HG02981 (cell line): ENCODE data around the gene TRABD.

Experiments used
- ATAC-seq: cut with Tn5 transposase; IDR thresholded peaks from one replicate; pipeline ENCODE4 v1.9.1; 2021; ENCODE audit warnings: mild to moderate bottlenecking, moderate library complexity; ENCODE audit not compliant: unreplicated experiment

TRABD gene

GRCh38 chr22:50216684-50217520 lies 31.2 kb downstream of the TRABD start:
- no peak for ATAC-seq

DNA sequence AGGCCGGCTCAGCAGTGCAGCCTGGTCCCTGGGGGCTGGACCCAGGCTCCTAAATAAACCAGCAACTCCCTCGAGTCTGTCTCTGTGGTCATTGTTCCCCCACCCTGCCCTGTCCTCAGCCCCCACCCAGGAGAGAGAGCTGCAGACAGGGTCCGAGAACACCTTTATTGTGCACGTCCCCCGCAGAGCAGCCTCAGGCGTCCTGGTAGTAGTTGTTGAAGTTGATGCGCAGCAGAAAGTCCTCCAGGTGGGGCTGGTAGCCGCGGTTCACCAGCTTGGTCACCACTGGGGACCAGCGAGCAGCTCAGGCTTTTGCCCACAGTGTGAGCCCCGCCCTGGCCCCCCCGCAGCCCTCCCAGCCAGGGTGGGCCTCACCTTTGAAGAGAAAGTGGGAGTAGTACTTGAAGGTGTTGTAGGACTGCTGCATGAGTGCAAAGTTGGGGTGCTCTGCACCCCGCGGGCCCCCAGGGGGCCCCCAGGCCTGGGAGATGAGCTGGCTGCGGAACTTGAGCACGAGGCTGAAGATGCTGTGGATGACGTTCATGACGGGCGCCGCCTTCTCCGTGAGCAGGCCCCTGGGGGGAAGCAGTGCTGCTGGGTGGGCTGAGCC lies 31.9 kb downstream of the TRABD start:
- ATAC-seq = no peak

DNA sequence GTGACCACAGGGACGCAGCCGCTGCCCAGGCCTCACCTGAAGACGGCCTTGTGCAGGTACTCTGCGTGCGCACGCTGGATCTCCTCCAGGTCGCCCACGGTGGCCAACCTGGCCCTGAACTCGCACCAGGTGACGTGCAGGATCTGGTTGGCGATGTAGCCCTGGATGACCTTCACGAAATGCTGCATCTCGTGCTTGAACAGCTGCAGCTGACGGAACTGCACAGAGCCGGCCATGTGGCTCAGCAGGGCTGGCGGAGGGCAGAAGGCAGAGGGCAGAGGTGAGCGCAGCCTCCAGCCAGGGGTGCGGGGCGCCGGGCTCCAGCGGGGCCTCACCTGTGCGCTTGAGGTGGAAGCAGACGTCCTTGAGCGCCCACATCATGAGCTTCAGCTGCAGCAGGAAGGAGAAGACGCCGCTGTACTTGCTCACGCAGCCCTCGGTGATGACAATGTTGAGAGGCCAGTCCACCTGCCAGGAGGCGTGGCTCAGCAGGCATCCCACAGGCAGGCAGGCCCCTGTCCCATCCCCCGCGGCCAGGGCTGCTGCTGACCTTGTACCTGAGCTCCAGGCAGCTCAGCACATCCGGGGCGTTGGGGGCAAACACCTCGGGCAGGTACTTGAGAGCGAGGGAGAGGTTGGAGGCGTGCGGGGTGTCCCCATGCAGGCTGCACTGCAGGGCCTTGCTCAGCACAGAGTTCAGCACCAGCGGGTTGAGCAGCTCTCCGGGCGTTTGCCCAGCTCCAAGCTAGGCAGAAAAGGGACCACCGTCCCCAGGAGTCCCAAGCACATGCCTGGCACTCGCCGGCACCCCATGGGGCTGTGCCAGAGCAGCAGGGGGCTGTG lies 32.7 kb downstream of the TRABD start:
- ATAC-seq = no peak

DNA sequence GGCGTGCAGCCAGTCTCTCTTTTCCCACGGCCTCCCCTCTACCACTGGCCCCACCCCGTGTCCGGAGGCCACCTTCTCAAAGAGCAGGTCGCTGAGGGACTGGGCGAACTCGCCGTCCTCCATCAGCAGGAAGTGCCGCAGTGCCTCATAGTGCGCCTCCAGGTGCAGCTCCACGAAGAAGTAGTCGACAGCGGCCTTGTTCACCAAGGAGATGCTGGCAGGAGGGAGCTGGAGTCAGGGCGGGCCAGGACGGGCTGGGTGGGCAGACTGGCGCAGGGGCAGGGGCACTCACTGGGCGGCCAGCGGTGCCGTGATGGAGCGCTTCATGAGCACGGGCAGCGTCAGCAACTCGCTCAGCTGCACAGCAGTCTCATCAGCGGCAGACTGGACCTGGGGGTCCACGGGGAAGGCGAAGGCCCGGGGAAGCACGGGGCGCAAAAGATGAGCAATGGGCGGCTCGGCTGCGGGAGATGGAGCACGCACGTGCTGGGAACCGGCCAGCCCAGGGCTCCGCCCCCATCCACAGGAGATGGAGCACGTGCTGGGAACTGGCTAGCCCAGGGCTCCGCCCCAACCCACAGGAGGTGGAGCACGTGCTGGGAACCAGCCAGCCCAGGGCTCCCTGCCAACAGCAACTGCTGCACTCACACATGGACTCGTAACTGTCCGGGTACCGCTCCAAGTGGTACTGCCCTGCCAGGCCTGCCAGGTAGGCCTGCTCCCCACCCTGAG lies 33.4 kb downstream of the TRABD start:
- no peak for ATAC-seq

DNA sequence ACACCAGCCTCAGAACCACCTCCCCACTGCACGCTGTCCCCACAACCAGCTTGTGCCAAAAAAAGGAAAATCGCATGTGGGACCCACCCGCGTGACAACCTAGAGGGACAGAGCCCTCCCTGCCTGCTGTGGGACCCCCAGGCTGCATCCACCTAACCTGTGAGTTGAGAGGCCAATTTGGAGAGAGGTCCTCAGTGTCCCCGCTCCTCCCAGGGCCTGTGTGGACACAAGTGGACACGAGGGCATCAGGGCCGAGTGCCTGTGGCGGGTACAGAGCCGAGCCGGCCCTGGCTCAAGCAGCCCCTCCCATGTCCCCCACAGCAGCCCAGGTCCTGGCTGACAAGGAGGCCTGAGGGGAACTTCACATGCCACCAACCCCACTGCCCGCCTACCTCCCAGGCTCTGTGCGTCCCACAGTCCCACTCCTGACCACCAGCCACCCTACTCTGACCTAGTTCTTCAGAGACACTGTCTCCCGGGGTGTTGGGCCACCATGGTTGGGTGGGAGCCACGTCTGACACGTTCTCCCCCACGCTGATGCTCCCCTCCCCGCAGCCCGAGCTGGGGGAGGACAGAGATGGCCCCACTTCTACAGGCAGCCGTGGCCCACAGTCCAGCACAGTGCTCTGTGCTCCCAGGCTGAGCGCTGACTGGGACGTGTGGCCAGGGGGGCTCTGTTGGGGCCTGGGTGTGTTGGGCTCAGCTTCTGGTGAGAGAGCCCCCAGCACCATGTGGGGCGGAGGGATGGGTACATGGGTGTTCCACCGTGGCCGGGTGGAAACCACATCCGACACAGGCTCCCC lies 34.3 kb downstream of the TRABD start:
- ATAC-seq = no peak

DNA sequence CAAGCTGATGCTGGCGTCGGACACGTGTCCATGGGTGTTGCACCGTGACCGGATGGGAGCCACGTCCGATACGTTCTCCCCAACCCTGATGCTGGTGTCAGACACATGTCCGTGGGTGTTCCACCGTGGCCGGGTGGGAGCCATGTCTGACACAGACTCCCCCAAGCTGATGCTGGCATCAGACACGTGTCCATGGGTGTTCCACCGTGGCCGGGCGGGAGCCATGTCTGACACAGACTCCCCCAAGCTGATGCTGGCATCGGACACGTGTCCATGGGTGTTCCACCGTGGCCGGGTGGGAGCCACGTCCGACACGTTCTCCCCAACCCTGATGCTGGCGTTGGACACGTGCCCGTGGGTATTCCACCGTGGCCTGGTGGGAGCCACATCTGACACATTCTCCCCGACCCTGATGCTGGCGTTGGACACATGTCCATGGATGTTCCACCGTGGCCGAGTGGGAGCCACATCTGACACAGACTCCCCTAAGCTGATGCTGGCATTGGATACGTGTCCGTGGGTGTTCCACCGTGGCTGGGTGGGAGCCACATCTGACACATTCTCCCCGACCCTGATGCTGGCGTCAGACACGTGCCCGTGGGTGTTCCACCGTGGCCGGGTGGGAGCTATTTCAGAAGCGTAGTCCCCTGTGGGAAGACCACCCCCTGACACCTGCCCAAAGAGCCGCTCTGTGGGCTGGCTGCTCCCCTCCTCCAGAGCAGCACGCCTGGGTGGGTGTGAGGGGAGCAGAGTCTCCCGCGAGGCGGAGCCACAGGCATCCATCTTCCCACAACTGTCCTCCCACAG lies 35.1 kb downstream of the TRABD start:
- no peak for ATAC-seq

- no peak for ATAC-seq
Observed at GRCh38 chr22:50221410-50222300, 35.9 kb downstream of the TRABD start.

- no peak for ATAC-seq
Observed at GRCh38 chr22:50222508-50222907, 36.8 kb downstream of the TRABD start.

DNA sequence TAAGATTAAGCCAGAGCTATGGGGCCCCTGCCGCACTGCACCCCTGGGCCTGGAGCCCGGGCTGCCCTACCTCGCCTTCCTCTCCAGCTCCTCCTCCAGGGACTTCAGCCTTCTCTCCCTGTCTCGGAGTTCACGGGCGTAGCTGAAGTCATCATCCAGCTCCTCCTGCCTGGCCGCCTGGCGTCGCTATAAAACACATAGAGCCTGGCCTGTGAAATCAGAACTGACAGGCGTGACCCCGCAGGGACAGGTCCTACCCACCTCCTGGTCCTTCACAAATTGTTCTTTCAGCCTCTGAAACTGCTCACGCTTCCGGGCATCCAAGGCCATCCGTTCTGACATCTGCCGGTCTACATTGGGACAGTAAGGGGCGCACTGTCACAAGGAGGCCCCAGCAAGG lies 38.4 kb downstream of the TRABD start:
- no peak for ATAC-seq

DNA sequence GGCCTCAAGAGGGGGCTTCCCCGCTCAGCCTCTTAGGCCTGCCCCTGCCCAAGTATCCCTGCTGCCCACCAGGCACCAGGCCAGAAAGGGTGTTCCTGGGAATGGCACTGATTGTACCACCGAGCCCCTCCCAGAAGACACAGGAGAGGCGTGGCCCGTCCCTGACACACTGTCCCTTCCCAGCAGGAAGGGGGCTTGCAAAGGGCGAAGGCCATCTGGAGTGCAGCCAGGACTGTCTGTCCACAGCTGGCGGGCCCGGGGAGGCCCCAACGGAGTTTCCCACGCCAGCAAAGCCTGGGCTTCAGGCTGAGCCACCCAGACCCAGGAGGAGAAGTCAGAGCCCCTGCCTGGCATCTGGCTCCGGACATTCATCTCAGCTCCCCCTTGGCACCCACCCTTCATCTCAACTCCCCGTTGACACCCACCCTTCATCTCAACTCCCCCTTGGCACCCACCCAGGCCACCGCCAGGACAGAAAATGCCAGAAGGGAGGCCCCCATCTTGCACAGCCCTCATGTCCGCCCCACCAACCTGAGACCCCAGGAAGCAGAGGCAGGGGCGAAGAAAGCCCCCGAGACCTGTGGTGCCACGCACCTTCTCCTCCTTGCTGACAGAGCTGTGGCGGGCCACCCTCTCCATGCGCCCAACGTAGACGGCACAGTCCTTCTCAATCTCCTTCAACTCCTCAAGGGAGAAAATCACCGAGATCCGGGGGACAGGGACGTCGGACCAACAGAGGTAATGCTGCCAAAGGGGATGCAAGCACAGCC lies 39.7 kb downstream of the TRABD start:
- ATAC-seq = no peak

DNA sequence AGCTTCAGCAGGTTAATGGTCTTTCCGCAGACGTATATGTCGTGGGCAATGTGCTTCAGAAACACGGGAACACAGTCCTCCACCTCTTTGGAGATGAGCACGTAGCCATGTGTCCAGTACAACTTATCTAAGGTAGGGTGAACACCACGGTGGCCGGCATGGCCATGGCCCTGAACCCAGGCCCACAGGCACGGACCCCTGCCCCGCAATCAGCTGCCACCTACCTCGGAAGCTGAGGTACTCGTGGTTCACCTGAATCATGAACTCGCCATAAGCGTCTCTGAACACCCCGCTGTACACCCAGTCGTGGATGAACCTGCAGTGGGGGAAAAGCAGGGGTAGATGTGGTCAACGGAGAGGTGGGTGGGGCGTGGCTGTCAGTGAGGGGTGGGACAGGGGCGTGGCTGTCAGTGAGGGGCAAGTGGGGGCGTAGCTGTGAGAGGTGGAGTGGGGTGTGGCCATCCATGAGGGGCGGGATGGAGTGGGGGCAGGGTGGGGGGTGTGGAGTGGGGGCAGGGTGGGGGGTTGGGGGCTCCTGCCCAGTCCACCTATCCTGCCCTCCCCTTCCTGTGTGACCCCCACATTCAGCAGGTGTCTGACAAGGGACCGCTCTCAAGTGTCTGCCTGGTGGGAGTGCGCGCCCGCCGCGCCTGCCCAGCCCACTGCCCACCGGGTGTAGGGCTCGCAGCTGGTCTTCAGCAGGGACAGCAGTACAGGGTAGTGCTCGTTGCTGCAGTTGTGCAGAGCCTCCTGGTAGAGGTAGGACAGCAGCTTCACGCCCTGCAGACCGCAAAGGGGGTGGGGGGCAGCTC lies 40.6 kb downstream of the TRABD start:
- no peak for ATAC-seq

DNA sequence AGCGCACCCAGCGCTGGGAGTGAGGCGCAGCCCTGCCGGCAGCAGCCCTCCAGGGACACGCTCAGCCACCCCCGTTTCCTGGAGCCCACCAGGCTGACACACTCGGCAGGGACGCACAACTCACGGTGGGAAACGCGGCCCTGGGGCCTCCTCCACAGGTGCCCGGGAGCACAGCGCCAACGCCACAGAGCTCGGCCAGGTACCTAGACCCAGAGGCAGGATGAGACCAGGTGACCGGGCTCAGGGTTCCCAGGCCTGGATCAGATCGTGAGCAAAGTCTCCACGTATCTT lies 41.1 kb downstream of the TRABD start:
- ATAC-seq = no peak

GRCh38 chr22:50227579-50228215 lies 42.0 kb downstream of the TRABD start:
- ATAC-seq = no peak

- ATAC-seq = no peak
Observed at GRCh38 chr22:50228366-50228765, 42.7 kb downstream of the TRABD start.

DNA sequence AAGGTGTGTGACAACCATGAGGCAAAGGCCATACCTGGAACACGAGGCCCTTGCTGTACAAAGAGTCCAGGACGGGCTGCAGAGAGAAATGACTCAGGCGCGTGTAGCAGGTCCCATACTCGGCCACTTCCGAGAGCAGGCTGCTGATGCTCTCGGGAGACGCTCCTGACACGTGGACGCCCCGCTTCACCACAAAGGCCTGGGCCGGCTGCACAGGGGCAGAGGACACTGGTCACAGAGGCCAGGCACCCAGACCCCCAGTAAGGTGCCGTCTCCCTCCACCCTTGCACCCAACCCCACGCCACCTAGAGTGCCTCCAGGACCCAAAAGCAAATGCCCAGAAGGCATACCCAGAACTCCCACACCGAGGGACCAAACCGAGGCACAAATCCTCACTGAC lies 43.7 kb downstream of the TRABD start:
- ATAC-seq = no peak

GRCh38 chr22:50232481-50233151 lies 46.9 kb downstream of the TRABD start:
- ATAC-seq = no peak
